HG02610 (cell line): ENCODE results near the gene AGL.
"Not testable (repeated sequence)": the region's sequence is repeated elsewhere in the genome, so short reads cannot be mapped to it uniquely, and the experiment has no call there.

ENCODE experiments used
- ATAC-seq: cut with Tn5 transposase; IDR thresholded peaks from one replicate; pipeline ENCODE4 v1.9.1; 2021; ENCODE audit warnings: mild to moderate bottlenecking, moderate library complexity; ENCODE audit not compliant: unreplicated experiment

Gene AGL

GRCh38 chr1:99972066-99972465 is 121.9 kb downstream of the AGL start:
- not testable (repeated sequence) for ATAC-seq
